Measurements from ENCODE around the gene TGFB2.
"Not testable (repeated sequence)": the region's sequence is repeated elsewhere in the genome, so short reads cannot be mapped to it uniquely, and the experiment has no call there.

The TGFB2 gene

DNA sequence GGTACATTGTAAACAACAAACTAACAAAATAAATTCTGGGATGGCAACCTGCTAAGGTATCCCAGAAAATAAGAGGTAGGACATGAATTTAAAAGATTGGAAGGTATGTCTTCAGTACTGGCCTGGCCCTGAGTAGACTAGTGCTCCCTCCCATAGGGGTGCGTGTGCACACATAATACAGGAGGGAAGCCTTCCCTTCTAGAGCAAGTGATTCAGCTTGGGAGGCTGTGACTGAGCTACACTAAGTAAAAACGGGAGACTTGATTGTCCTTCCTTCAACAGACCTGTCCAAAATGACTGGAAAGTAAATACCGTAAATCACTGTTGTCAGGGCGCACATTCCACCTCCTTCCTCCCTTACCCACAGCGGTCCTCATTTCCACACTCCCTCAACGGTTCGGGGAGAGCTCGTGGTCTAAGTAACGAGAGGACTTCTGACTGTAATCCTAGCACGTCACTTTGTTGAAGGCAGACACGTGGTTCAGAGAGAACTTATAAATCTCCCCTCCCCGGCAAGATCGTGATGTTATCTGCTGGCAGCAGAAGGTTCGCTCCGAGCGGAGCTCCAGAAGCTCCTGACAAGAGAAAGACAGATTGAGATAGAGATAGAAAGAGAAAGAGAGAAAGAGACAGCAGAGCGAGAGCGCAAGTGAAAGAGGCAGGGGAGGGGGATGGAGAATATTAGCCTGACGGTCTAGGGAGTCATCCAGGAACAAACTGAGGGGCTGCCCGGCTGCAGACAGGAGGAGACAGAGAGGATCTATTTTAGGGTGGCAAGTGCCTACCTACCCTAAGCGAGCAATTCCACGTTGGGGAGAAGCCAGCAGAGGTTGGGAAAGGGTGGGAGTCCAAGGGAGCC, at the start of gene TGFB2:
TGFB2 (plus strand) TSS at position 523 of the 859 bp plus-strand sequence. CDS start 1,366 bp downstream, outside the sequence.
- DNase-seq = peak in 1 of 2 donors; percentile 7

DNA sequence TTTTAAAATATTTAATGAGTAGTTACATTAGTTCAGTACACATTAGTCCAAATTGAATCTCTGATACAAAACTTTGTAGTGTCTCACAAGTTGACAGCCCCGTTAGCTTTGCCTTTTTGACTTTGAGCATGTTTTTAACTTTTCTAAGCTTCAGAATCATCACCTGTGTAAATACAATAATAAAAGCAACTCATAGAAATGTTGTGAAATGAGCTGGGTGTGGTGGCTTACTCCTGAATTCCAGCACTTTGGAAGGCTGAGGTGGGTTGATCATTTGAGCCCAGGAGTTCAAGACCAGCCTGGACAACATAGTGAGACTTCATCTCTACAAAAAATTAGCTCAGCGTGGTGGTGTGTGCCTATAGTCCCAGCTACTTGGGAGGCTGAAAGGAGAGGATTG, 49.0 kb upstream of the TGFB2 start:
- no peak for DNase-seq

DNA sequence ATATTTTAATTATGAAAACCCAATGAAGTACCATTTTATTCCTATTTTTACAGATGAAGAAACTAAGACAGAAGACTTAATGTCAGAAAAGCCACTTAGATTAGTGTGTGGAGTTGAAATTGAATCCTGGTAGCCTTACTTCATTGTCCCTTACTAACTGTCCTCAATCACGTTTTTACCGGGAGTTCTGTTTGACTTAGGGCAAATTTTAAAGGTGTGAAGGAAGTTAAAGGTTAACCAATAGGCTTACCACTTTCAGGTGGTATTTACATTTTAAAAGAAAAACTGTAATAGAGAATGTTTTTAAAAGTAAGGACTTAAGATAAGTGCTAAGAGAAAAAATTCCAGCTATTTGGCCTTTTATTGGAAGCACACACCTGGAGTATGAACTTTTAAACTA, 47.7 kb upstream of the TGFB2 start:
- no peak for DNase-seq

DNA sequence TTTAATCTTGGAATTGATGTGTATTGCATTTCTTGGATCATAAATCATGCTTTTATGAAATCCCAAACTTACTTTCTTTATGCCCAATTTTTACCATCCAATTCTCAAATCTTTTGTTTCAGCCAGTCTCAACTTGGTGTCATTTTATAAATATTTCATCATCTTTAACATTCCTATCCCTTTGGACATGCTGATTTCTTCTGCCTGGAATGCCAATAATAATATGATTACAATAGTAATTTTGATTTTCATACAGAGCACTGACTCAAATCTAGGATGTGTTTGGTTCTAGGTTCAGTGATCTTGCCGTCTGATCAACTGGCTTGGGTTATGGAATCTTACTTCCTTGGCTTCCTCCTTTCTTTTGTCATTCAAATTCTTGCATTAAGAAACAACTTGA, 47.3 kb upstream of the TGFB2 start:
- DNase-seq = no peak

DNA sequence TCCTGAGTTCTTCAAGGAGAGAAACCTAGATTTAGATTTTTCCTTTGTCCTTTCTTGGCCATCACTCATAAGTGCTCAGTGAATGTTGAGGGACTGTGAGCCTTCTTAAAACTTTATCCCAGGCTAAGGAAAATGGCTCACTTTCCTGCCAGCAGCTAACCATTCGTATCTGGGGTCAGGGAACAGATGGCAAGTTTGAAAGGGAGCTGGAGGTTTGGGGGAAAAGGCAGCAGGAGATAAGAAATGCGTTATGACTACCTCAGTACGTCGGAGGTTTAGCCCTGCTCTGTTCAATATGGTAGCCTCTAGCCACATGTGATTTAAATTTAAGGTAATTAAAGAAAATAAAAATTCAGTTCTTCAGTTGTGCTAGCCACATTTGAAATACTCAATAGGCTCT, 46.7 kb upstream of the TGFB2 start:
- no peak for DNase-seq

DNA sequence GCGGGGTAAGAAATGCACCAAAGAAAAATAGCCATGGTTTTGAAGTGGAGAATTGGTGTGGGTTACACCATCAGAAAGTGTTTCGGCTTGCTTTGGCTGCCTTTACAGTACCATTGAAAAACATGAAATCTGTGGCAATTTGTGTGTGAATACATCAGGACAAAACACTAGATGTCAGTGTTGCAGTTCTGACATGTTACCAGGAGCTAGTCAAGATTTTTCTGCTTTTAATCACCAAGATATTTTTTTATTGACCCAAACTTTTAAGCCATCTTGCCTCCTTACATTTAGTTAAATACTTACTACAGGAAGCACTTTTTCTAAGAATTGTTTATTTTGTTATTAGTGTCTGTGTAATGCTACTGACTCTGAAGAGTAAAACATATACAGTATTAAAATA, 45.7 kb upstream of the TGFB2 start:
- no peak for DNase-seq

DNA sequence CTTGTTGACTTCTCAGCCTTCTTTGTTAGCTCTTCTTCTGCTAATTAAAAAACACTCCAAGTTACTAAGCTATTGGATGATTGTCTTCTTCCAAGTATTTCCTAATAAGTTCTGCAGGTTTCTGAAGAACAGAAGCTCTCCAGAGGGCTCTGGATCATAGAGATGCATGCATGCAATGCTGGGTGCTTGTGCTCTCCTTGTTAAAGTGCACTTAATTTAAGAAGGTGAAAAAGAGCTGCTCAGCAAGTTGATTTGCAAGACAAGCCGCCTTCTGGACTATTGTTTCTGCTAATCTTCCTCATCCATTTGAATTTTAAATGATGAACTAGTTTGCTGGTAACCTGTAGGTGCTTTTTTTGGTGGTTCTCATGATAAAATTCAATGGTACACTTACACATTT, 43.9 kb upstream of the TGFB2 start:
- no peak for DNase-seq

DNA sequence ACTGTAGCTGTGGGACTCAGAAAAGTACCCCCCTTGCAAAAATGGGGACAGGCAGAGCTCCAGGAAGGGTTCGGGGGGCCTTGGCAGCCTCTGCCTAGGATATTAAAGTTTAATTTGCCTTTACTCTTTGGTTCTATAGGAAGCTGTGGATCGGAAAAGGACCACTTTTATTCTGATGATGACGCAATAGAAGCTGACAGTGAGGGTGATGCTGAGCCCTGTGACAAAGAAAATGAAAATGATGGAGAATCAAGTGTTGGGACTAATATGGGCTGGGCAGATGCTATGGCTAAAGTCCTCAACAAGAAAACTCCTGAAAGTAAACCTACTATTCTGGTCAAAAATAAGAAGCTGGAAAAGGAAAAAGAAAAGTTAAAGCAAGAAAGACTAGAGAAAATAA, 43.0 kb upstream of the TGFB2 start:
- no peak for DNase-seq

DNA sequence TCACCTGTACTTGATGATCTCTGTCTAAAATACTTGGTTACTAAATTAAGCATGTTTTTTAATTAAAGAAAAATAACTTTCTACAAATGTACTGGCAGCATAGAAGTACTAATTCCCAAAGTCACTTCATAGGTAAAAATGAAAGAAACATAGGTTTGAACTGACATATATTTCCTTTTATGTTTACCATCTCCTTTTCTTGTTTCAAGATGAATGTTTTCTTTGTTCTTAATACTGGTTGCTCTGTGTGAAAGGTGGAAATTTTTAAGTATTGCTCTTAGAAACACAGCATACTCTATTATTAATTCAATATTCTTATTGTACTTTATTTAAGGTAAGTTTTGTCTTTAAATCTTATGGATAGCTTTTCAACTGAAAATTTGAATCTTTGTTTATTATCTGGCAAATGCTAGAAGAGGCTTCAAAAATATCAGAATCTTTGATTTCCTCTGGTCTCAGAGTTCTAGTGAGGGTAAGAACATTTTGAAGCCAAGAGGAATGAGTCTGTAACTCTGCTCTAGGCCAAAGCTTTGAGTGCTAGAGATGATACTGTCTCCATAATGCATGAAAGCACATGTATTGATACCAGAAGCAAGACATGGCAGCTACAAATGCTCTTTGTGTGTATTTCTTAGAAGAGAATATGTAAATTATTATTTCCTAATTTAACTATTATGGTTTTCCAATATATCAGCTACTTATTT, 41.8 kb upstream of the TGFB2 start:
- no peak for DNase-seq

DNA sequence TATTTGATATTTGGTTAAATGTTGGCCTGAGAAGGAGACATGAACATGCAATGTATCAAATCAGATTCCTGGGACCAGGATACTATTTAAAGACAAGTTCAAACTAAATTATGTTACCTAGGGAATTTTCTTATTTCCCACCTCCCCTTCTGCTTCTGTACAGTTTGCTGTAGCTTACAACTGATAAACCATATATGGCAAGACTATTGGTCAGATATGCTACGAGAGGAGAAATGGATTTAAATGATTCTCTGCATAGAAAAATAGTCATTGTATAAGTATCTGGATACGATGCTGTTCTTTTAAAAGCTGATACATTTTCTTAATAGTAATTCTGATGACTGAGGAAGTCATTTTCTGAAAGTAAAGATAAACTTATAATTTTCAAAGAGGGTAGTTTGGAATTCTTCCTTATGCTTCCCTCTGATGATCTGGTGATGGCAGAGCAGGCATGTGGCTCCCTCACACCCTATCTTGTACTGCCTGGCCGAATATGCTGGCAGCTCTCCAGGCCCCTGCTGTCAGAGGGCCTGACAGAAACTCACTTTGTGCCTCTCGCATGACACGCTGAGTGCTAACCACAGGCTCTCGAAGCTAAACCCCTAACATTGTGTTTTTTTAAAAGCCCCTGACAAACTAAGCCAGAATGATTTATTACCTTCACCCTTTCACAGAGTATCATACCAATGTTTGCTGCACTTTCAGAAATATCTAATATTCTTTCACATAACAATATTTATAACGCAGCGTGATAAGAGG, 40.7 kb upstream of the TGFB2 start:
- DNase-seq = no peak

DNA sequence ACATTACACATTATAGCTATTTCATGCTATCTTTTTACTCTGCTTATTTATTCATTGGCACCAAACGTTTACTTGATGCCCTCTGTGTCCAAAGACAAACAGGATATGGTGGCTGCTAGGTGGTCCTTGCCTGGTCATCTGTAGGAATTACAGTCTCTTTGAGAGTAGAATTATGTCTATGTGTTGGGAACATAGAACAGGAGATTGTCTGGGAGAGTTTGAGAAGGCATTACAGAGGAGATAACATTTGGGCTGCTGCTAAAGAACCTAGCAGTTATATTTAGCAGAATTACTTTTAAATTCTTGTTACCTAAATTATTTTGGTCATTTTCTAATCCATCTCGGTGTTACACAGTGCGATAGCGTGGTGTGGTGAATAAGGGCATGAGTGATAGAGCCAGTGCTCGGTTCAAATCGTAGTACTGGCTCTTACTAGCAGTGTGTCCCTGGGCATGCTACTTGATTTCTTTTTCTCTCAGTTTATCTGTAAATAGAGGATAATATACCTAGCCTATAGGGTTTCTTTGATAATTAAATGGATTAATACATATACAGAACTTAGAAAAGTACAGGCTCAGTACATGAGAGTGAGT, 39.6 kb upstream of the TGFB2 start:
- no peak for DNase-seq

DNA sequence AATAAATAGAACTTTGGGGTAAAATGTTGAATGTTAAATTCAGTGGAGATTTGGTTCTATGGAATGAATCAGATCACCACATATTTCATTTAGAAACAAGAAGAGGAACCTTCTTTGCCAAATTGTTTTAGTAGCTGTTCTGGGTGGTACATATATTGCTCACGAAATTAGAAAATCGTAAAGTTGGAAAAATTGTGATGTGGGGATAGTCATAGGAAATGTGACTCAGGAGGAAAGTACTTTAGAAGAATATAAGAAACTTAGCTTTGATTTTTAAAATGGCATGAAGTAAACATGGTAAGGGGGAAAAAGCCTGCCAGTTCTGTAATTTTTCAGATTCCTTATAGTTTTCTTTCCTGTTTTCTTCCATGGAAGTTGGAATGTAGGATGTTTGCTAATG, 32.6 kb upstream of the TGFB2 start:
- no peak for DNase-seq

DNA sequence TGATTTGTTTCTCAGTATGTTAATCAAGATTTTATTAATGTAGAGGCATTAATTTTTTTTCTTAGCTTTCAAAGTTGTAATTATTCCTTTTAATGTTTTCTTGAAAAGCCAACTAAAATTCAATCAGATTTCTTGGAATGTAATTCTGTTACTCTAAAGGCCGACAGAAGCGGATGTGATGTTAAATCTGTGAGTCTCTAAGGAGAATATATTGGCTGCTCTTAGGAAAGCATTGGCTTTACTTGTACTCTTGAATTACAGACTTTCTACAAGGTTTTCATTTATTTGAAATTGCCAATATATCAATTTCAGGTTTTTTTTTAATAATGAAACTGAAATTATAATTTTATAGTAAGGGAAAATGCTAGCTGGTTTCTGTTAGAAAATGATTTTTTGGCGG, 30.8 kb upstream of the TGFB2 start:
- no peak for DNase-seq

DNA sequence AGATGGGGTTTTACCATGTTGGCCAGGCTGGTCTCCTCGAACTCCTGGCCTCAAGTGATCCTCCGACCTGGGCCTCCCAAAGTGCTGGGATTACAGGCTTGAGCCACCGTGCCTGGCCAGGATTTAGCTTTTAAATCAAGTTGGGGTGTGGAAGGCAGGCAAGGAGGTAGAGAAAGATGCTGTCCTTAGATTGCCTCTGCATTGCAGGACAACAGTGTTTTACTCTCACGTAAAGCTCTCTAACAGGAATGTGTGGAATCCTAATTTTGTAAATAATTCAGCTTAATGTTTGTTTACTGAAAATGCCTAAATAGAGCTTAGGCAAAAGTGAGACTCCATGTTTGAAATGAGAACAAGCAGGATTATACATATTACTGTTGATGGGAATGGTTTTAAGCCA, 29.5 kb upstream of the TGFB2 start:
- DNase-seq = no peak

DNA sequence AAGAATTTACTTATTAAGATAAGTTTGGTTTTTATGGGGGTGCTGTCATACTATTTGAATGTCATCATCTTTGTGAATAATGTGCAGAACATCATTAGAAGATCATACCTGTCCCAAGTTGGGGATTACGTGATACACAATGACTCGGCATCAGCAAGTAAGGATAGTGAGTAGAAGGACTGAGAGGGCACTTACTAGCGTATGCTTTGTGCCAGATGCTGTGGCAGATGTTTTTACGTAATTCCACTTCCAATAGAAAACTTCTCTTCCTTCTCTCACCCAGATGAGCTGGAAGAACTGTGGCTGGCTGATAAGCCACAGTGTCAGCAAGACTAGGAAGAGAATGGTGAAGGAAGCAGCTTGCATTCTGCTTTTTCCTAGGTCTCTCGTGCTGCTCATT, 28.1 kb upstream of the TGFB2 start:
- DNase-seq = no peak

DNA sequence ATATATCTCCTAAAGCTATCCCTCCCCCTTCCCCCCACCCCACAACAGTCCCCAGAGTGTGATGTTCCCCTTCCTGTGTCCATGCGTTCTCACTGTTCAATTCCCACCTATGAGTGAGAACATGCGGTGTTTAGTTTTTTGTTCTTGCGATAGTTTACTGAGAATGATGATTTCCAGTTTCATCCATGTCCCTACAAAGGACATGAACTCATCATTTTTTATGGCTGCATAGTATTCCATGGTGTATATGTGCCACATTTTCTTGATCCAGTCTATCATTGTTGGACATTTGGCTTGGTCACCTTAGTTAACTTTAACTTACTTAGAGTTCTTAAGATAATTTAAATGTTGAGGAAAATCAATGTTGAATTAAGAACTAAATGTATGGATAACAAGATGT, 25.0 kb upstream of the TGFB2 start:
- DNase-seq = not testable (repeated sequence)

DNA sequence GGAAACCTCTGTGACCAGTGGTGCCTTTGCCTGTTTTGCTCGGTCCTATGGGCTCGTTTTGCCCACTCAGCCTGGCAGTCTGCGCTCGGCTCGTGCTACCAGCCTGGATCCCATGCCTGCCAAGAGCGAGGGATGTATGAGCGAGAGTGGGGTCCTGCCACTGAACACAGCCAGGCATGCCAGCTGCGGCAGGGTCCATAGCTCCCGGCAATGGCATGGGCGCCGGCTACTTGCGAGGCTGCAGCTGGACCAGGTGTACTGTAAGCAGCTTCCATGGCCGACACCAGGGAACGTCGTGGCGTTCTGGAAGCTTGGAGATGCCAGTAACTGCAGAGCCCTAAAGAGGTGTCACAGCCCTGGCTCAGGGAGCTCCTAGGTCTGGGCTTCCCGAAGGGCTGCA, 22.4 kb upstream of the TGFB2 start:
- no peak for DNase-seq

DNA sequence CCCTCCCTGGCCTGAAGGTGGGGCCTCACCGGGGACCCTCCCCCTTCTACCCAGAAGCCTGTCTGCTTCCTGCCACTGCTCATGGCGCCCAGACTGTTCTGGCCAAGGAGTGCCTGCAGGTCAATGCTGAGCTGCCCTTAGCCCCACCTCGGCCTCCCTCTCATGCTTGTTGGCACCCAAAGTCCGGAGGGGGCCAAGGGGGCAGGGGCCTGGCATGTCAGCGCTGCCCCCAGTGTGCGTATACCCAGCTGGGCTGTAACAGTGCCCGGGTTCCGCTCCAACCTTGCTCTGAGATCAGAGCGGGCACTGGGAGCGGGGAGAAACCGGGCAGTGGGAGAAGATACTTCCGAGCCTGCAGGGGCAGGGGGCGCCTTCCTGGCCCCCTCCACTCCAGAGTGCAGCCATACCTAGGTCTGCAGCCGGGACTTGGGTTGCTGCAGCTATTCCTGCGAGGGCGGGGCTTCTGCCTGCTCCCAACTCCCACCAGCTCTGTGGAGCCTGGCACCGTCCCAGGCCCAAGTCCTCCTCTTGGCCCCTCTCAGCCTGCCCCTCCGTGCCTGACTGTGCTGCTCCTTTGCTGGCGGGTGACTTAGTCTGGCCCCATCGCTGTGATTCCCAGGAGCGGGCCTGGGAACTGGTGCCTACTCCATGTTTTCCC, 21.4 kb upstream of the TGFB2 start:
- no peak for DNase-seq

DNA sequence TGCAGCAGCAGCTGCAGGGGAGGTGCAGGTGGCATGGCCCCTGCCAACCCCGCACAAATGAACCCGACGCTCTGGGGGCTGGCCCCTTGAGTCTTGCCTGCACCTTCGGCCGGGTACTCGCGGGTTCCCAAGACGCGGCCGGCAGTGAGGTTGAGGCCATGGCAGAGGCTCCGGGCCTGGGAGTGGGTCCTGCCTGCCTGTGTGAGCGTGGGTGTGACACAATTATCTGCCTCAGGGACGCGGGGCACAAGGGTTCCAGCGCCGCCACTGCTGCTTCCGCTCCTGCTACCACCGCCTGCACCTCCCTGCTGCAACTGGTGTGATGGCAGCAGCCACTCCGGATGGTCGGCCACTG, 20.9 kb upstream of the TGFB2 start:
- no peak for DNase-seq

DNA sequence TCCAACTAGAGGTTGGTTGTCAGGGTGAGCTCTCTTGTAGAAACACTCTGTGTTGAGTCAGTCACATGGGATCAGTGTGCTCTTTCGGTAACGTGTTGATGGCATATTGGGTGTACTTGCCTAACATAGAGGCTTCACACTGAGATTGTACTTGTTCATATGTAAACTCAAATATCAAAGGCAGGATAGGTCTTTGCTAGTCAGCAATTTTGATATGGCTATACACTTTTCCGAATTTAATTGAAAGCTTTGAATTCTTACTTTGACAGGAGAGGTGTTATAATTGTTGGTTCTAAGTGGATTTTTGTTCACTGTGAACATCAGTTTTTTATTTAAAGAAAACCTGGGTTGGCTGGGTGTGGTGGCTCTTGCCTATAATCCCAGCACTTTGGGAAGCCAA, 16.4 kb upstream of the TGFB2 start:
- DNase-seq = no peak

DNA sequence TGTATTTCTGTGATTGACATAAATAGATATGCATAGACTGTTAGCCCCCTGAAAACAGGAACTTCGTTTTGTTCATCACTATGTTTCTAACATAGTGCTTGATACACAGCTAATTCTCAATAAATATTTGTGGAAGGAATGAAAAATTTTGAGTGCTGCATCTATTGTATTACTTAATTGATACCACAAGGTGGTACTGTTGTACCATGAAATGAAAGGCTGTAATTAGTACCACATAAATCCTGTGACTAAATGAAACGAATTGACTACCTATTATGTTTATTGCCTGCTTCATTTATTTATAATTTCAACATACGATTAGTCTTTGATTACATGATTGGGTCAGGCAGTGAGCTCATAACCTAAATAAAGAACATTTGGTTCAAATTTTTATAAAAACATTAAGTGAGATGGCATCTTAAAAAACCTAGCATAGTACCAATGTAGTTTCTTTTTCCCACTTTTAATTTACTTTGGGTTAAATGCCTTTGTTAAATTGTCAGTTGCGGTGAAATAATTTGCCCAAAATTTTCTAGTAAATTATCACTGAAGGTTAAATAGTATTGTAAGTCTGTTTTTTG, 15.0 kb upstream of the TGFB2 start:
- DNase-seq = no peak

DNA sequence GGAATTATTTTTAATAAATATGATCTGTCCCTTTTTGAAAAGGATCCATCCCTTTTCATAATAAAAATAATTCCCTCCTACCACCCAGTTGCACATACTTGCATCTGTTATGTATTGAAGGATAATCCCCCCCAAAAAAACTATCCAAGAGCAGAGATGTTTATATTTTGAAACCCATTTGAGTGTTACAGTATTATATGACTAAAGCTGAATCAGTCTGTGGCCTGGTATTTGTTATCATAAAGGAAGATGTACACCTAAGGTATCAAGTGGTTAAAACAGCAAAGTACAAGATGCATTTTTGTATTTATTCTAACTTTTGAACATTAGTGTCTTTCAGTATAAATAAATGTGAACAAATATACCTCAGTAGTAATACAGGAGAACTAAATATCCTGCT, 12.7 kb upstream of the TGFB2 start:
- DNase-seq = no peak

DNA sequence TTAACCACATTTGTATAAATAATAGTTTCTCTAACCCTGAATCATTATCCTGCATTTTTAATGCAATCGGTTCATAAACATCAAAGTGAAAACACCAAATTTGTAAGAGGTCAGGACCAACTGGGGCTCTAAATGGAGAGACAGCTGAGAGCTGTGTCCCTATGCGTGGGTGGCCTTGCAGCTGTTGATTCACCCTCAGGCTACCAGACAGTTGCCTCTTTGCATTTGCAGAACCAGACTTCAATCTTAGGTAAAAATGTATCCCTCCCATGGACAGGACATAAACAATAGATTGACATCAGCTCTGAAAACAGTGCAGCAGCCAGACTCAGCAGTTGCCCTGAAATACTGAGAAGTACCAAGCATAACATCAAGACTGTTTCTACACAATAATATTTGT, 8.8 kb upstream of the TGFB2 start:
- no peak for DNase-seq
